ENCODE results near the gene ZNF750. TPM values are rescaled to one million over a fixed set of nuclear protein-coding genes. Genes with fewer than 3 reads are reported as not detected.

Gene ZNF750
- polyA plus RNA-seq, 1 donor (not counting 4 experiments of a cell fraction or from before 2014, with no cell fraction given), result 5.5 TPM

GRCh38 chr17:82841921-82842596 is 2.2 kb upstream of the ZNF750 start:
- Histone ChIP-seq H3K9ac (ENCODE audit: control insufficient read depth, extremely low read depth, insufficient read depth, low read length) (no peak overlapping the region), H3K4me3 (ENCODE audit: control insufficient read depth in 2 of 3, extremely low read depth in 1 of 3, insufficient read depth in 2 of 3, low read depth in 1 of 3, low read length in 3 of 3) (no peak overlapping the region), H3K27me3 (ENCODE audit: control insufficient read depth, extremely low read depth, insufficient read depth, low read length) (no peaks in the 10 kb centered on the region), H3K79me2 (ENCODE audit: control insufficient read depth, insufficient read depth, low read length) (peaks cover 4% of the 10 kb centered on the region), H2AFZ (ENCODE audit: control insufficient read depth, low read length) (no peak overlapping the region), H3K9me1 (ENCODE audit: control insufficient read depth, extremely low read depth, insufficient read depth, low read length) (peaks cover 3% of the 10 kb centered on the region), H3K36me3 (ENCODE audit: control insufficient read depth in 2 of 2, extremely low read depth in 1 of 2, insufficient read depth in 2 of 2, low read length in 2 of 2) (peaks cover 4 to 6% of the 10 kb centered on the region in 2 experiments), H3K9me3 (ENCODE audit: control insufficient read depth, low read depth, low read length) (no peaks in the 10 kb centered on the region), H4K20me1 (ENCODE audit: control insufficient read depth, extremely low read depth, insufficient read depth, low read length) (no peaks in the 10 kb centered on the region), H3K27ac (ENCODE audit: control insufficient read depth, insufficient read depth, low read length) (no peak overlapping the region), H3K4me1 (ENCODE audit: control insufficient read depth, extremely low read depth, insufficient read depth, low read length) (peaks cover 15% of the 10 kb centered on the region), H3K4me2 (ENCODE audit: control insufficient read depth, extremely low read depth, insufficient read depth, low read depth, low read length) (no peak overlapping the region)
- TF ChIP-seq EZH2 (IDR thresholded peaks at IDR 0.05; ENCODE audit: low read length) (no peak), CTCF (optimal IDR thresholded peaks at IDR 0.05 in 1 of 3, IDR thresholded peaks at IDR 0.05 in 1 of 3, conservative IDR thresholded peaks at IDR 0.05 in 1 of 3; ENCODE audit: extremely low read depth in 1 of 3, insufficient read depth in 2 of 3, low read length in 3 of 3) (no peak)
- dilution Hi-C loops (cut with MboI; ENCODE audit: extremely low pct_ligation_motif_present, low sequenced_read_pairs), result no loop called here
- DNase-seq (ENCODE audit: low read depth, low spot score) (no peak), FAIRE-seq (no peak)

- Histone ChIP-seq H3K27me3 (ENCODE audit: control insufficient read depth, extremely low read depth, insufficient read depth, low read length) (no peaks in the 10 kb centered on the region), H3K36me3 (ENCODE audit: control insufficient read depth in 2 of 2, extremely low read depth in 1 of 2, insufficient read depth in 2 of 2, low read length in 2 of 2) (peaks cover 1 to 6% of the 10 kb centered on the region in 2 experiments), H2AFZ (ENCODE audit: control insufficient read depth, low read length) (peak overlapping the region; percentile 14), H3K4me1 (ENCODE audit: control insufficient read depth, extremely low read depth, insufficient read depth, low read length) (peaks cover 27% of the 10 kb centered on the region), H3K9me1 (ENCODE audit: control insufficient read depth, extremely low read depth, insufficient read depth, low read length) (peaks cover 3% of the 10 kb centered on the region), H3K4me2 (ENCODE audit: control insufficient read depth, extremely low read depth, insufficient read depth, low read depth, low read length) (peak overlapping the region; percentile 67), H4K20me1 (ENCODE audit: control insufficient read depth, extremely low read depth, insufficient read depth, low read length) (no peaks in the 10 kb centered on the region), H3K27ac (ENCODE audit: control insufficient read depth, insufficient read depth, low read length) (peak overlapping the region; percentile 76), H3K9me3 (ENCODE audit: control insufficient read depth, low read depth, low read length) (no peaks in the 10 kb centered on the region), H3K9ac (ENCODE audit: control insufficient read depth, extremely low read depth, insufficient read depth, low read length) (peak overlapping the region; percentile 80), H3K79me2 (ENCODE audit: control insufficient read depth, insufficient read depth, low read length) (peaks cover 5% of the 10 kb centered on the region), H3K4me3 (ENCODE audit: control insufficient read depth in 2 of 3, extremely low read depth in 1 of 3, insufficient read depth in 2 of 3, low read depth in 1 of 3, low read length in 3 of 3) (peak overlapping the region in 2 of 3 experiments; percentile 22 to 63)
- DNase-seq (ENCODE audit: low read depth, low spot score) (no peak), FAIRE-seq (peak; percentile 5)
- dilution Hi-C loops (cut with MboI; ENCODE audit: extremely low pct_ligation_motif_present, low sequenced_read_pairs), result no loop called here
- no peak for TF ChIP-seq EZH2 (IDR thresholded peaks at IDR 0.05; ENCODE audit: low read length)
- TF ChIP-seq CTCF (optimal IDR thresholded peaks at IDR 0.05 in 1 of 3, IDR thresholded peaks at IDR 0.05 in 1 of 3, conservative IDR thresholded peaks at IDR 0.05 in 1 of 3; ENCODE audit: extremely low read depth in 1 of 3, insufficient read depth in 2 of 3, low read length in 3 of 3), result no peak
Observed at GRCh38 chr17:82840431-82840831, 609 bp upstream of the ZNF750 start.

All from keratinocyte (primary cell).